ENCODE measurements around the gene CEP135. TPM values are rescaled to one million over a fixed set of nuclear protein-coding genes. Genes with fewer than 3 reads are reported as not detected.
"Not testable (repeated sequence)": the region's sequence is repeated elsewhere in the genome, so short reads cannot be mapped to it uniquely, and the experiment has no call there.

Gene CEP135
- total RNA-seq, 1 experiment from 2014 or later: 8.0 TPM

DNA sequence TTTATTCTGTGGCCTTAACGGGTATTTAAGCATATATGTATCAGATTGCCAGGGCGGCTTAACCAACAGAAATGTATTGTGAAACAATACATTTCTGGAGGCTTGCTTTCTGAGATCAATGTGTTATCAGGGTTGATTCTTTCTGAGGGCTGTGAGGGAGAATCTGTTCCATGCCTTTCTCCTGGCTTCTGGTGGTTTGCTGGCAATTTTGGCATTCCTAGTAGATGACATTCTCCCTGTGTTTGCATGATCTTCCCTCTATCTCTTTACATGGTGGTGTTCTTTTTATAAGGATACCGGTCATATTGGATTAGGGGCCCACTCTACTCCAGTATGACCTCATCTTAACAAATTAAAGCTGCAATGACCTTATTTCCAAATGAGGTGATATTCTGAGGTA, 16.9 kb upstream of the CEP135 start:
- H3K27ac Mint-ChIP-seq (ENCODE audit: unreplicated experiment): no peak overlapping the region
- H3K4me3 Mint-ChIP-seq (ENCODE audit: low read depth, unreplicated experiment): no peak overlapping the region
- TF ChIP-seq, protein P1, sequence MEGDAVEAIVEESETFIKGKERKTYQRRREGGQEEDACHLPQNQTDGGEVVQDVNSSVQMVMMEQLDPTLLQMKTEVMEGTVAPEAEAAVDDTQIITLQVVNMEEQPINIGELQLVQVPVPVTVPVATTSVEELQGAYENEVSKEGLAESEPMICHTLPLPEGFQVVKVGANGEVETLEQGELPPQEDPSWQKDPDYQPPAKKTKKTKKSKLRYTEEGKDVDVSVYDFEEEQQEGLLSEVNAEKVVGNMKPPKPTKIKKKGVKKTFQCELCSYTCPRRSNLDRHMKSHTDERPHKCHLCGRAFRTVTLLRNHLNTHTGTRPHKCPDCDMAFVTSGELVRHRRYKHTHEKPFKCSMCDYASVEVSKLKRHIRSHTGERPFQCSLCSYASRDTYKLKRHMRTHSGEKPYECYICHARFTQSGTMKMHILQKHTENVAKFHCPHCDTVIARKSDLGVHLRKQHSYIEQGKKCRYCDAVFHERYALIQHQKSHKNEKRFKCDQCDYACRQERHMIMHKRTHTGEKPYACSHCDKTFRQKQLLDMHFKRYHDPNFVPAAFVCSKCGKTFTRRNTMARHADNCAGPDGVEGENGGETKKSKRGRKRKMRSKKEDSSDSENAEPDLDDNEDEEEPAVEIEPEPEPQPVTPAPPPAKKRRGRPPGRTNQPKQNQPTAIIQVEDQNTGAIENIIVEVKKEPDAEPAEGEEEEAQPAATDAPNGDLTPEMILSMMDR (IDR thresholded peaks at IDR 0.05; ENCODE audit: unreplicated experiment): no peak
- peaks cover 2% of the 10 kb centered on the region for H3K9me3 Mint-ChIP-seq (ENCODE audit: low read depth, unreplicated experiment)
- intact Hi-C loops (cut with micrococcal nuclease; ENCODE audit: unreplicated experiment): no loop called here
- CTCF ChIA-PET: no interaction called here
- no peaks in the 10 kb centered on the region for H3K27me3 Mint-ChIP-seq (ENCODE audit: unreplicated experiment)
- no peaks in the 10 kb centered on the region for H3K4me1 Mint-ChIP-seq (ENCODE audit: low read depth, unreplicated experiment)
- no peaks in the 10 kb centered on the region for H3K36me3 Mint-ChIP-seq (ENCODE audit: insufficient read depth, unreplicated experiment)
- no peak for DNase-seq
- no TSS peak for BruUV-seq (replicated peaks)

DNA sequence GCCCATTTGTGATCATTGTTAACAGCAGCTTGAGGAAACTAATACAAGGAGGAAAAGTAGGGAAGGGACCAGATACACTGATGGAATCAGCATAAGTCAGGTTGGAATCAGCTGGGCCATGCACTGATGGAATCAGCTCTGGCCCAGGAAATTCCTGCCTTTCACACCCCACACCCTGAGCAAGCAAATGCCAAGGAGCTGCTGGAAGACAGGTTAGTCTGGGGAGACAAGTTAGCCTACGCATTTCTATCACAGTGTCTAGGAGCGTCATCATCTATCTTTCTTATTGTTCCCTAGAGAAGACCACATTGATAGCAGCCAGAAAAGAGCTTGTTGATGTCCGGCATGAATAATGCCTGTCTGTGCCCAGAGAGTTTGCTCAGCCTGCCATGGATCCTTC, 16.2 kb upstream of the CEP135 start:
- H3K4me3 Mint-ChIP-seq (ENCODE audit: low read depth, unreplicated experiment): no peak overlapping the region
- H3K4me1 Mint-ChIP-seq (ENCODE audit: low read depth, unreplicated experiment): no peaks in the 10 kb centered on the region
- H3K27ac Mint-ChIP-seq (ENCODE audit: unreplicated experiment): no peak overlapping the region
- no peaks in the 10 kb centered on the region for H3K27me3 Mint-ChIP-seq (ENCODE audit: unreplicated experiment)
- no TSS peak for BruUV-seq (replicated peaks)
- CTCF ChIA-PET: no interaction called here
- no peak for DNase-seq
- H3K9me3 Mint-ChIP-seq (ENCODE audit: low read depth, unreplicated experiment): peaks cover 2% of the 10 kb centered on the region
- TF ChIP-seq, protein P1 (IDR thresholded peaks at IDR 0.05; ENCODE audit: unreplicated experiment): no peak
- intact Hi-C loops (cut with micrococcal nuclease; ENCODE audit: unreplicated experiment): no loop called here
- H3K36me3 Mint-ChIP-seq (ENCODE audit: insufficient read depth, unreplicated experiment): no peaks in the 10 kb centered on the region

GRCh38 chr4:55933611-55934010, 15.1 kb upstream of the CEP135 start:
- peaks cover 2% of the 10 kb centered on the region for H3K9me3 Mint-ChIP-seq (ENCODE audit: low read depth, unreplicated experiment)
- H3K27me3 Mint-ChIP-seq (ENCODE audit: unreplicated experiment): no peaks in the 10 kb centered on the region
- BruUV-seq (replicated peaks): no TSS peak
- DNase-seq: no peak
- CTCF ChIA-PET: interaction anchor here (0.6 kb wide), 1 partner anchor 1814 kb away, joined by 4 read pairs; no protein-coding TSS in a partner anchor
- no peaks in the 10 kb centered on the region for H3K36me3 Mint-ChIP-seq (ENCODE audit: insufficient read depth, unreplicated experiment)
- TF ChIP-seq, protein P1 (IDR thresholded peaks at IDR 0.05; ENCODE audit: unreplicated experiment): no peak
- H3K4me3 Mint-ChIP-seq (ENCODE audit: low read depth, unreplicated experiment): no peak overlapping the region
- H3K27ac Mint-ChIP-seq (ENCODE audit: unreplicated experiment): no peak overlapping the region
- no peaks in the 10 kb centered on the region for H3K4me1 Mint-ChIP-seq (ENCODE audit: low read depth, unreplicated experiment)
- intact Hi-C loops (cut with micrococcal nuclease; ENCODE audit: unreplicated experiment): no loop called here

GRCh38 chr4:55935907-55936306, 12.8 kb upstream of the CEP135 start:
- DNase-seq; H3K4me1 Mint-ChIP-seq (ENCODE audit: low read depth, unreplicated experiment); intact Hi-C loops (cut with micrococcal nuclease; ENCODE audit: unreplicated experiment); CTCF ChIA-PET; BruUV-seq (replicated peaks); H3K36me3 Mint-ChIP-seq (ENCODE audit: insufficient read depth, unreplicated experiment); H3K27ac Mint-ChIP-seq (ENCODE audit: unreplicated experiment); H3K4me3 Mint-ChIP-seq (ENCODE audit: low read depth, unreplicated experiment); H3K27me3 Mint-ChIP-seq (ENCODE audit: unreplicated experiment); H3K9me3 Mint-ChIP-seq (ENCODE audit: low read depth, unreplicated experiment): not testable (repeated sequence)

- intact Hi-C loops (cut with micrococcal nuclease; ENCODE audit: unreplicated experiment): no loop called here
- Mint-ChIP-seq H3K9me3 (ENCODE audit: low read depth, unreplicated experiment) (peaks cover 2% of the 10 kb centered on the region), H3K36me3 (ENCODE audit: insufficient read depth, unreplicated experiment) (no peaks in the 10 kb centered on the region), H3K4me3 (ENCODE audit: low read depth, unreplicated experiment) (no peak overlapping the region), H3K4me1 (ENCODE audit: low read depth, unreplicated experiment) (no peaks in the 10 kb centered on the region), H3K27me3 (ENCODE audit: unreplicated experiment) (no peaks in the 10 kb centered on the region), H3K27ac (ENCODE audit: unreplicated experiment) (no peak overlapping the region)
- CTCF ChIA-PET: no interaction called here
- DNase-seq: no peak
- no TSS peak for BruUV-seq (replicated peaks)
- TF ChIP-seq, protein P1 (IDR thresholded peaks at IDR 0.05; ENCODE audit: unreplicated experiment): no peak
These were observed 10.3 kb upstream of the CEP135 start for GRCh38 chr4:55938481-55938880.
